Calu3 (cell line): ENCODE results near the gene TDRD6. TPM values are rescaled to one million over a fixed set of nuclear protein-coding genes. Genes with fewer than 3 reads are reported as not detected.

Experiments
- BruUV-seq: library from RNA; stranded (reverse); fragments of 400-500 nt; replicated peaks from 2 replicates; lab custom pipeline; 2021; lab: Mats Ljungman, UMichigan
- CTCF ChIA-PET: fragments of 300-600 bp; sonication (Branson Sonifier 250); formaldehyde crosslinking; loops from one replicate; lab custom pipeline; 2022; ENCODE audit warnings: antibody characterized with exemption; lab: Charles Lee
- DNase-seq: peaks from one replicate; pipeline ENCODE4 v3.0.0; 2022
- H3K27ac Mint-ChIP-seq: one replicate; pipeline ENCODE4 v1.8.0; 2022; ENCODE audit warnings: mixed read lengths; ENCODE audit not compliant: unreplicated experiment
- H3K27me3 Mint-ChIP-seq: one replicate; pipeline ENCODE4 v1.8.0; 2022; ENCODE audit warnings: mixed read lengths; ENCODE audit not compliant: unreplicated experiment
- H3K36me3 Mint-ChIP-seq: one replicate; pipeline ENCODE4 v1.8.0; 2022; ENCODE audit warnings: mild to moderate bottlenecking, moderate library complexity, mixed read lengths; ENCODE audit not compliant: insufficient read depth, unreplicated experiment
- H3K4me1 Mint-ChIP-seq: one replicate; pipeline ENCODE4 v1.8.0; 2022; ENCODE audit warnings: mild to moderate bottlenecking, low read depth, mixed read lengths; ENCODE audit not compliant: unreplicated experiment
- H3K4me3 Mint-ChIP-seq: one replicate; pipeline ENCODE4 v1.8.0; 2022; ENCODE audit warnings: mild to moderate bottlenecking, low read depth, moderate library complexity, mixed read lengths; ENCODE audit not compliant: unreplicated experiment
- H3K9me3 Mint-ChIP-seq: one replicate; pipeline ENCODE4 v1.8.0; 2022; ENCODE audit warnings: low read depth, mixed read lengths; ENCODE audit not compliant: unreplicated experiment
- intact Hi-C: fragments of 100-400 bp; cut with micrococcal nuclease; formaldehyde crosslinking; loops from one replicate; pipeline ENCODE4 v1.10.0; 2022; ENCODE audit not compliant: unreplicated experiment
- total RNA-seq: library from RNA; stranded (reverse); gene quantifications from 2 replicates; pipeline ENCODE4 v1.2.3, GENCODE V29; 2022
- TF ChIP-seq, protein P1 (sequence below): fragments of 200-600 bp; IDR thresholded peaks from one replicate; pipeline ENCODE4 v1.8.0; 2022; ENCODE audit warnings: antibody characterized with exemption; ENCODE audit not compliant: unreplicated experiment

TDRD6 gene
- total RNA-seq, 1 experiment from 2014 or later, result 0.07 TPM

DNA sequence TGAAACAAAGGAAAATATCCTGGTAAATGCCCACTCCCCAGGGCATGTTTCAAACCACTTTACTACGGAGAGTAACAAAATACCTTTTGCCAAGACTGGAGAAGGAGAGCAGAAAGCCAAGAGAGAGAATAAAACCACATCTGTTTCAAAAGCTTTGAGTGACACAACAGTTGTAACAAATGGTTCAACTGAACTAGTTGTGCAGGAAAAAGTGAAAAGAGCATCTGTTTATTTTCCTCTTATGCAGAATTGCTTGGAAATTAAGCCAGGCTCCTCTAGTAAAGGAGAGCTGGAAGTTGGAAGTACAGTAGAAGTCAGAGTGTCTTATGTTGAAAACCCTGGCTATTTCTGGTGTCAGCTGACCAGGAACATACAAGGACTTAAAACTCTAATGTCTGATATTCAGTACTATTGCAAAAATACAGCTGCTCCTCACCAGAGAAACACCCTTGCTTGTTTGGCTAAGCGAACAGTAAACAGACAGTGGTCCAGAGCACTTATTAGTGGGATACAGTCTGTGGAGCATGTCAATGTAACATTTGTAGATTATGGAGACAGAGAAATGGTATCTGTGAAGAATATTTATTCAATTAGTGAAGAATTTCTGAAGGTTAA is 2.6 kb downstream of the TDRD6 start:
- TF ChIP-seq, protein P1, sequence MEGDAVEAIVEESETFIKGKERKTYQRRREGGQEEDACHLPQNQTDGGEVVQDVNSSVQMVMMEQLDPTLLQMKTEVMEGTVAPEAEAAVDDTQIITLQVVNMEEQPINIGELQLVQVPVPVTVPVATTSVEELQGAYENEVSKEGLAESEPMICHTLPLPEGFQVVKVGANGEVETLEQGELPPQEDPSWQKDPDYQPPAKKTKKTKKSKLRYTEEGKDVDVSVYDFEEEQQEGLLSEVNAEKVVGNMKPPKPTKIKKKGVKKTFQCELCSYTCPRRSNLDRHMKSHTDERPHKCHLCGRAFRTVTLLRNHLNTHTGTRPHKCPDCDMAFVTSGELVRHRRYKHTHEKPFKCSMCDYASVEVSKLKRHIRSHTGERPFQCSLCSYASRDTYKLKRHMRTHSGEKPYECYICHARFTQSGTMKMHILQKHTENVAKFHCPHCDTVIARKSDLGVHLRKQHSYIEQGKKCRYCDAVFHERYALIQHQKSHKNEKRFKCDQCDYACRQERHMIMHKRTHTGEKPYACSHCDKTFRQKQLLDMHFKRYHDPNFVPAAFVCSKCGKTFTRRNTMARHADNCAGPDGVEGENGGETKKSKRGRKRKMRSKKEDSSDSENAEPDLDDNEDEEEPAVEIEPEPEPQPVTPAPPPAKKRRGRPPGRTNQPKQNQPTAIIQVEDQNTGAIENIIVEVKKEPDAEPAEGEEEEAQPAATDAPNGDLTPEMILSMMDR, result no peak
- Mint-ChIP-seq H3K4me1 (peaks cover 1% of the 10 kb centered on the region), H3K9me3 (no peaks in the 10 kb centered on the region), H3K27ac (no peak overlapping the region), H3K36me3 (no peaks in the 10 kb centered on the region), H3K4me3 (no peak overlapping the region), H3K27me3 (no peaks in the 10 kb centered on the region)
- no peak for DNase-seq
- BruUV-seq, result no TSS peak
- CTCF ChIA-PET, result no interaction called here
- intact Hi-C loops, result no loop called here

DNA sequence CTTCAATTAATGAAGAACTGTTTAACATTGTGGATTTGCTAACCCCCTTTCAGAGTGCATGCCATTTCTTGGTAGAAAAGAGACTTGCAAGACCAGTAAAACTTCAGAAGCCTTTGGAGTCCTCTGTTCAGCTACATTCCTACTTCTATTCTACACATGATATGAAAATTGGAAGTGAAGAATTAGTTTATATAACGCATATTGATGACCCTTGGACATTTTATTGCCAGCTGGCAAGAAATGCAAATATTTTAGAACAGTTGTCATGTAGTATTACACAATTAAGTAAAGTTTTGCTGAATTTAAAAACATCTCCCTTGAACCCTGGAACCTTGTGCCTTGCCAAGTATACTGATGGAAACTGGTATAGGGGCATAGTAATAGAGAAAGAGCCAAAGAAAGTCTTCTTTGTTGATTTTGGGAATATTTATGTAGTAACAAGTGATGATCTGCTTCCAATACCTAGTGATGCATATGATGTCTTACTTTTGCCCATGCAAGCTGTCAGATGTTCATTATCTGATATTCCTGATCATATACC is 3.3 kb downstream of the TDRD6 start:
- no peak overlapping the region for H3K4me3 Mint-ChIP-seq
- no peak for DNase-seq
- H3K9me3 Mint-ChIP-seq, result no peaks in the 10 kb centered on the region
- TF ChIP-seq, protein P1, result no peak
- H3K27me3 Mint-ChIP-seq, result no peaks in the 10 kb centered on the region
- intact Hi-C loops, result no loop called here
- CTCF ChIA-PET, result no interaction called here
- no peak overlapping the region for H3K27ac Mint-ChIP-seq
- no peaks in the 10 kb centered on the region for H3K4me1 Mint-ChIP-seq
- H3K36me3 Mint-ChIP-seq, result no peaks in the 10 kb centered on the region
- no TSS peak for BruUV-seq

DNA sequence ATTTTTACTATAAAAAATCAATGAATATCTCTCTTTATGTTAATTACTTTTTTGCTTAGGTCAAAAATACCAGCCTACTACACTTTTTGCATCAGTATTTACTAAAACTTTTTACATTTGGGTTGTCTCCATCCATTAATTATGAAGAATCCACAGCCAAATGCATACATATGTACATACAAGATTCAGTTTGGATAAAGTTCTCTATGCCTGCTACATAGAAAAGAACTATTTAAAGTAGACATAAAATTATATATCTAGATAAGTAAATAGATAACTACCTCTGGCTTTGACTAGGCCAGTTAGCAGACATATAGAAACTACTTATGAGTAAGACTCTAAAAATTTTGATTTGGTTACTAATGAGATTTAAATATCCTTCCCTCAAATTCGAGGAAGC is 12.3 kb downstream of the TDRD6 start:
- Mint-ChIP-seq H3K9me3 (no peaks in the 10 kb centered on the region), H3K27ac (no peak overlapping the region), H3K4me1 (no peaks in the 10 kb centered on the region), H3K4me3 (no peak overlapping the region), H3K36me3 (no peaks in the 10 kb centered on the region), H3K27me3 (no peaks in the 10 kb centered on the region)
- TF ChIP-seq, protein P1, result no peak
- no peak for DNase-seq
- BruUV-seq, result no TSS peak
- intact Hi-C loops, result no loop called here
- CTCF ChIA-PET, result no interaction called here

DNA sequence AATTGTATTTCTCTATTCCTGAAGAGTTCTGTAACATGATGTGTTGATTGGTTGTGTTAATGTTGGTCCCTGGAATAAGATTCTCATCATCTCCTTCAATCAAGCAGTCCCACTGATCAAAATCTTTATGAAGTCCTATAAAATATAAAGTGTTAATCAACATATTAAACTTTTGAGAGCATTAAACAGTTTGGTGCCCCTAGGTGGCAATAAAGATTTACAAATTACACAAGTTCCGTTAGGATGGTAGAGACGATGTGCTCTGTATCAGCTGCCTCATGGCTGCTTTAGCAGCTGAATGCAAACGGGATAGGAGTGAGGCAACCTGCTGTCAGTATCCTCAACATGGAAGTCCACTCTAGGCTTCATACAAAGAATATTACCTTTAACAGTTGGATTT is 16.9 kb downstream of the TDRD6 start:
- Mint-ChIP-seq H3K4me1 (no peaks in the 10 kb centered on the region), H3K27me3 (no peaks in the 10 kb centered on the region), H3K36me3 (no peaks in the 10 kb centered on the region), H3K27ac (no peak overlapping the region), H3K4me3 (no peak overlapping the region), H3K9me3 (no peaks in the 10 kb centered on the region)
- no TSS peak for BruUV-seq
- TF ChIP-seq, protein P1, result peak; percentile 34
- intact Hi-C loops, result loop anchor here (1.0 to 2.0 kb wide), 4 partner anchors 77 to 342 kb away; no protein-coding TSS in a partner anchor
- peak; percentile 19 for DNase-seq
- CTCF ChIA-PET, result interaction anchor here (0.7 to 1.3 kb wide), 2 partner anchors 14 to 343 kb away, joined by 3 to 4 read pairs; no protein-coding TSS in a partner anchor
